Upper lobe of left lung (tissue), 4 donors: ENCODE measurements around the gene CCT7.

Experiments
- CTCF ChIP-seq, 6 experiments: fragments of 450-650 bp in 4 of 6; fragments of 200-600 bp in 2 of 6; sonication (generic) in 2 of 6; IDR thresholded peaks; one replicate each; pipeline ENCODE4 v1.5.1; 2016 to 2019; ENCODE audit warnings: antibody characterized with exemption in 6 of 6
- EP300 ChIP-seq, 4 donors: sonication (generic); formaldehyde crosslinking; IDR thresholded peaks; one replicate each; pipeline ENCODE4 v1.5.1; 2017; ENCODE audit warnings: antibody characterized with exemption in 4 of 4, control low read depth in 2 of 4
- POLR2A ChIP-seq, 4 donors: fragments of 450-650 bp; IDR thresholded peaks; one replicate each; pipeline ENCODE4 v1.5.1; 2016 to 2017; ENCODE audit warnings: antibody characterized with exemption in 4 of 4, mild to moderate bottlenecking in 2 of 4
- POLR2AphosphoS5 ChIP-seq, 2 donors: sonication (generic); formaldehyde crosslinking; IDR thresholded peaks; one replicate each; pipeline ENCODE4 v1.5.1; 2017; ENCODE audit warnings: antibody characterized with exemption in 2 of 2

GRCh38 chr2:73281244-73281643 is 47.1 kb downstream of the CCT7 start:
- TF ChIP-seq CTCF (IDR thresholded peaks at IDR 0.05) (no peak), EP300 (IDR thresholded peaks at IDR 0.05) (no peak), POLR2A (IDR thresholded peaks at IDR 0.05) (no peak), POLR2AphosphoS5 (IDR thresholded peaks at IDR 0.05) (no peak)
